GM18861 (cell line): Measurements from ENCODE around the gene TRPM3.

ENCODE experiments used
- ATAC-seq: cut with Tn5 transposase; IDR thresholded peaks from one replicate; pipeline ENCODE4 v1.9.1; 2021; ENCODE audit not compliant: unreplicated experiment

Gene TRPM3

DNA sequence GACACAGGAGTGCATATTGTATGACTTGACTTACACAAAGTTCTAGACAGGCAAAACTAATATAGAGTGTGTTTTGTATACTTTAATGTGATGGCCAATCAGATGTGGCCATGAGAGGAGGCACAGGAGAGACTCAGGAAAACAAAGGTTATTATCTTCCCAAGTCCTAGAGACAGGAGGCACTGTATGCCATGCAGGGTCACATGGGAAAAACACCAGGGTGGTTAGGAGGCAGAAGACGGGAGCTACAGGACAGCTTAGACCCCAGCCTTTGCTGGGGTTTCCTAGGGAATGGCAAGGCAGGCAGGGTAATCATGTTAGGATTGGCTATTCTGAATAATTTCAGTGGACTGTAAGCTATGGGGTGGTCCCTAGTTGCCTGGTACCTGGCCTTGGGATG lies 16.2 kb downstream of the TRPM3 start:
- no peak for ATAC-seq

- no peak for ATAC-seq
These were observed 22.6 kb downstream of the TRPM3 start for GRCh38 chr9:71098801-71099200.

- no peak for ATAC-seq
These were observed 23.8 kb downstream of the TRPM3 start for GRCh38 chr9:71097671-71098070.

- no peak for ATAC-seq
These were observed 24.9 kb downstream of the TRPM3 start for GRCh38 chr9:71096421-71097108.

DNA sequence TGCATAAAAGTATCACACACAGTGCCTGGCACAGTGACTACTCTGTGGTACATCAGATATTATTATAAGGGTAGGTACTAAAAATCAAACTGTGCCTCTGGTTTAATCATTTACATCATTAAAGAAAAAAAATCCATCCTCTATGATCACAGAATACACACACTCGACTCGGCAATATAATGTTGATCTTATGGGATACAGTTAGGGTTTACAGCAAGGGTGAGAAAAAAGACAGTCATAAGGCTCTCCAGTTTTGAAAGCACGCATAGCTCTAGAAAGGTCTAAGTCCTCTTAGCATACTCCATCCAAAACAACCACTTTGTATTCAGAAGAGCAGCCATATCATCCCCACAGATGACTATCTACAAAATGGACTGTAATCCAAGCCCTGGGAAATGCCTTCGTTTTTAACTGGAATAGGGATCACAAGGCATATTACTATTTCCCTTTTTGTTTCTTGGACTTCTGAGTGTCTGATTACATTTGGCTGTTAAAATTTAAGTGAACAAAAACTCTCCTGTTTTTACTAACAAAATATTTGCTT lies 26.6 kb downstream of the TRPM3 start:
- no peak for ATAC-seq

DNA sequence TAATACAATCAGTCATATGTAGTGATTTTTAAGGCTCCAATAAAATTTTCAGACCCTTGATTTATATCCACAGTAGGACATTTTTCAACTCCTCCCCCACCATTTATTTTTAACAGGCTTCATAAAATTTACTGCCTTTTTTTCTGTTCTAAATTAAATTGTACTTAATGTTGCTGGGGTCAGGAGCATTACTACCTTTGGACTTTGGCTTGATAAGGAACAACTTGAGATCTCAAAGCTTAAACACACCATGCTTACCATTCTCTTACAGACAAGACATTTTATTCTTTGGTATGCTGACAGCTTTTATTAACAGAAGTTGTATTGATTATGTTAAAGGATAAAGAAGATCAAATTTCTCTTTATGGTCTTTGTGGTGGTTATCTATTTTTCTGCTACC lies 30.5 kb downstream of the TRPM3 start:
- no peak for ATAC-seq

GRCh38 chr9:71079451-71079850 lies 42.0 kb downstream of the TRPM3 start:
- no peak for ATAC-seq

DNA sequence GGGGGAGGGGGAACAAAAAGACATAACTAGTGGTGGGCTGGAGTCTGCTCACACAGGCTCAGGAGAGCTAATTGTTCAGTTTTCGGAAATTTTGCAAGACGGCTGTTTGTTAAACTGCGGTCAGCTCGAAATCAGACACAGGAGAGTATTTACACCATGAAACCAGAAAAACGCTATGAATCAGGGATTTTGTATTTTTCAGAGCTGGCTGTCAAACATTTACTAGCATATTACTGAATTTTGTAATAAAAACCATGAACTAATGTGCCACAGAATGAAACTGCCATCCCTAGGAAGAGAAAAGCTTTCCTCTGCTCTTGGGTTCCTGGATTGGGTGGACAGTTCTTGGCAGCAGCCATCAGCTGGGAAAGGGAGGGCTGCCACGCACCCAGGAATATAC lies 45.3 kb downstream of the TRPM3 start:
- ATAC-seq = no peak

GRCh38 chr9:71073494-71073893 lies 47.9 kb downstream of the TRPM3 start:
- ATAC-seq = no peak

DNA sequence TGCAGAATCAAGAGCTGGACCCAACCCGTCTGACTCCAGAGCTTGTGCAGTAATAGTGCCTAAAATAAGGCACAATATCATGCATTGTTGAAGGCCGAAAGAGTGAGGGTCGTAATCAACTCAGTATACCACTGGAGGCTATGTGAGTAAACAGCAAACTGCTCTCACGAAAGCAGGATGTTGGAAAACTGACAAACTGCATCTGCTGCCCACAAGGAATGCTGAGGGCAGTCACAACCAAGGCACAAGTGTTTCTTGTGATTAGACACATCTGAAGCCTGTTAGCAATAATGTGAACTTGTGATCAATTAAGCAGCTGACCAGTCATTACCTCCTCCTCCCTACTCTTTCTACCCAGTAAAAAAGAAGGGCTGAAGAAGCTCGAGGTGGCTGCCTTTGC lies 48.8 kb downstream of the TRPM3 start:
- ATAC-seq = no peak

GRCh38 chr9:71071633-71072032 lies 49.8 kb downstream of the TRPM3 start:
- no peak for ATAC-seq

DNA sequence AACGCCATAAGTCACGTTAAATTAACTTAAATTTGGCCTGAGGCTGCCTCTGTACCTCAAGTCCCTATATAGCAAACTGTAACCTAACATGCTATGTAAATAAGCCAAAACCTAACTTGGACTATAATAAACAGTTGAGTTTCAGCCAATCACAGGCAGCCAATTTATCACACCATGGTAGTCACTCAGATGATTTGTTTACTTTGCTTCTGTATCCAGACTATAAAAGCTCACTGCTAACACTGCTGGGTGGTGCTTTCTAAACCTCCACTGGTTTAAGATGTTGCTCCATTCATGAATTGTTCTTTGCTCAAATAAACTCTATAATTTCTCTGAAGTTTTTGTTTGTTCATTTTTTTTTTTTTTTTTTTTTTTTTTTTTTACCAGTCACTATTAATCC lies 62.8 kb downstream of the TRPM3 start:
- no peak for ATAC-seq

GRCh38 chr9:71052287-71052686 lies 69.1 kb downstream of the TRPM3 start:
- no peak for ATAC-seq

GRCh38 chr9:71048280-71048679 lies 73.1 kb downstream of the TRPM3 start:
- ATAC-seq = no peak

GRCh38 chr9:71042448-71042990 lies 78.9 kb downstream of the TRPM3 start:
- ATAC-seq = no peak

GRCh38 chr9:71037521-71037920 lies 83.9 kb downstream of the TRPM3 start:
- ATAC-seq = no peak

- ATAC-seq = no peak
These were observed 84.9 kb downstream of the TRPM3 start for GRCh38 chr9:71036501-71036900.

- no peak for ATAC-seq
These were observed 88.6 kb downstream of the TRPM3 start for GRCh38 chr9:71032779-71033178.

DNA sequence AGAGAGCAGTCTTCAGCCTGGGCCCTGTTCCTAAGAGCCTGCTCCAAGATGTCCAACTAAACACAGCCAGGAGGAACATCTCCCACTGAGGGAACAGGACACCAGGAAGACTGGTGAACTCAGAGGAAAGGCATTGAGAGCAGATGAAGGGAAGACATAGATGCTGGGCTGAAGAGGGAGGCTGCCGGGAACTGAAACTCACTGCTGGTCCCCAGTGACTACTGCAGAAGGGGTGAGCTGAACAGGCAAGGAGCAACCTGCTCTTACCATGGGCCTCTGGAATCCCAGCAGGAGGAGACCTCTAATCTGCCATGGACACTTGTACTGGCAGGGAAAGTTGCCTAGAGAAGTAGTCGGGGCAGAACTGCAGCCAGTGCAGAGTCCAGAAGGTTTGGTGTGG lies 95.7 kb downstream of the TRPM3 start:
- no peak for ATAC-seq

DNA sequence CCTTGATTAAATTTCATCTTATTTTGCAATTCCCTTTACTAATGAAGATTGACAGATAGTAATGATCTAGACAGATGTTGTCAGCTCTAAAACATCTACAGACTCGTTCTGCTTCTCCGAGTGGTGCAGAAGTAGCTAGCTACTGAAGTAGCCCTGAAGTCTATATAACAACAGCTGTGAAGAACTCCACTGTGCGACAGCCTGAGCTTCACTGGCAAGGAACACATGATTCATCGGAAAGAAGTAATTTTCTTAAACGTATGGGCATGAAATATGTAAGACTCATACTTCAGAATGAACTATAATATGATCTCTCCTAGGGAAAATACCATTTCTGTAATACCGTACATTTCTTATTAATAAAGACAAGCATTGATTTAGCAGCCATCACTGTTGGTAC lies 96.2 kb downstream of the TRPM3 start:
- ATAC-seq = no peak

GRCh38 chr9:71010258-71010657 lies 111.2 kb downstream of the TRPM3 start:
- ATAC-seq = no peak

DNA sequence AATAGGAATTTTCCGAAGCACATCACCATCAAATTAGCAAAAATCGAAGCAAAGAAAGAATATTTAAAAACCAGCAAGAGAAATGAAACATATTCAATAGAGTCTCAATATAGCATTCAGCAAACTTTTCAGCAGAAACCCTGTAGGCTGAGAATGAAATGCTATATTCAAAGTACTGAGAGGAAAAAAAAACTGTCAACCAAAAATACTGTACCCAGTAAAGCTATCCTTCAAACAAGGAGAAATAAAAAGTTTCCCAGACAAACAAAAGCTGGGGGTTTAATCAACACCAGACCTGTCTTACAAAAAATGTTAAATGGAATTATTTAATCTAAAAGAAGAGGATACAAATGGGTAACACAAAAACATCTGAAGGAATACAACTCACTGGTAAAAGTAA lies 116.0 kb downstream of the TRPM3 start:
- ATAC-seq = no peak

- no peak for ATAC-seq
These were observed 117.2 kb downstream of the TRPM3 start for GRCh38 chr9:71004196-71004595.
